C4-2B (cell line): ENCODE results near the gene DNTTIP2.

ENCODE experiments used
- H3K27ac ChIP-seq: fragments of 450-650 bp; 2 replicates; pipeline ENCODE4 v1.5.1; 2017
- ZFX ChIP-seq: fragments of 450-650 bp; IDR thresholded peaks from 2 replicates; pipeline ENCODE4 v1.6.1; 2017
- TF ChIP-seq, protein P1 (sequence below): fragments of 450-650 bp; conservative IDR thresholded peaks from 2 replicates; pipeline ENCODE4 v1.5.1; 2017; ENCODE audit warnings: mild to moderate bottlenecking

DNTTIP2 gene

DNA sequence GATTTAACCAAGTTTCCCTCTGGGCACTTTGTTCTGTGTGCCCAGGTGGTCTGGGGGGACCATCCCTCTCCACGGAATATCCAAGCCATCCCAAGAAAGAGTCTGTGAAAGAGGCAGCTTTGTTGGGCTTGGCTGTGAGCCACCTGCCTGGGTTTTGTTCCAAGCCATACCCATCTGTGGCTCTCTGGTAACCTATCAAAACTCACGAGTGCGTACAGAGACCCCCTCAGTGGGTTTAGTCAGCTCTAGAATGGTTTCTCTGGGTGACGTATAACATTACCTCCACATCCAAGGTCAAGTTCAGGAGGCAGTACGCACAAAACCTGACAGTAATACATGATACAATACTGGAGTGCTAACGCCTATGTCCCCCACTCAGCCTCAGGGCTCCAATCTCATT is 54.2 kb downstream of the DNTTIP2 start:
- no peak overlapping the region for H3K27ac ChIP-seq
- TF ChIP-seq, protein P1, sequence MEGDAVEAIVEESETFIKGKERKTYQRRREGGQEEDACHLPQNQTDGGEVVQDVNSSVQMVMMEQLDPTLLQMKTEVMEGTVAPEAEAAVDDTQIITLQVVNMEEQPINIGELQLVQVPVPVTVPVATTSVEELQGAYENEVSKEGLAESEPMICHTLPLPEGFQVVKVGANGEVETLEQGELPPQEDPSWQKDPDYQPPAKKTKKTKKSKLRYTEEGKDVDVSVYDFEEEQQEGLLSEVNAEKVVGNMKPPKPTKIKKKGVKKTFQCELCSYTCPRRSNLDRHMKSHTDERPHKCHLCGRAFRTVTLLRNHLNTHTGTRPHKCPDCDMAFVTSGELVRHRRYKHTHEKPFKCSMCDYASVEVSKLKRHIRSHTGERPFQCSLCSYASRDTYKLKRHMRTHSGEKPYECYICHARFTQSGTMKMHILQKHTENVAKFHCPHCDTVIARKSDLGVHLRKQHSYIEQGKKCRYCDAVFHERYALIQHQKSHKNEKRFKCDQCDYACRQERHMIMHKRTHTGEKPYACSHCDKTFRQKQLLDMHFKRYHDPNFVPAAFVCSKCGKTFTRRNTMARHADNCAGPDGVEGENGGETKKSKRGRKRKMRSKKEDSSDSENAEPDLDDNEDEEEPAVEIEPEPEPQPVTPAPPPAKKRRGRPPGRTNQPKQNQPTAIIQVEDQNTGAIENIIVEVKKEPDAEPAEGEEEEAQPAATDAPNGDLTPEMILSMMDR: no peak
- TF ChIP-seq ZFX: no peak

DNA sequence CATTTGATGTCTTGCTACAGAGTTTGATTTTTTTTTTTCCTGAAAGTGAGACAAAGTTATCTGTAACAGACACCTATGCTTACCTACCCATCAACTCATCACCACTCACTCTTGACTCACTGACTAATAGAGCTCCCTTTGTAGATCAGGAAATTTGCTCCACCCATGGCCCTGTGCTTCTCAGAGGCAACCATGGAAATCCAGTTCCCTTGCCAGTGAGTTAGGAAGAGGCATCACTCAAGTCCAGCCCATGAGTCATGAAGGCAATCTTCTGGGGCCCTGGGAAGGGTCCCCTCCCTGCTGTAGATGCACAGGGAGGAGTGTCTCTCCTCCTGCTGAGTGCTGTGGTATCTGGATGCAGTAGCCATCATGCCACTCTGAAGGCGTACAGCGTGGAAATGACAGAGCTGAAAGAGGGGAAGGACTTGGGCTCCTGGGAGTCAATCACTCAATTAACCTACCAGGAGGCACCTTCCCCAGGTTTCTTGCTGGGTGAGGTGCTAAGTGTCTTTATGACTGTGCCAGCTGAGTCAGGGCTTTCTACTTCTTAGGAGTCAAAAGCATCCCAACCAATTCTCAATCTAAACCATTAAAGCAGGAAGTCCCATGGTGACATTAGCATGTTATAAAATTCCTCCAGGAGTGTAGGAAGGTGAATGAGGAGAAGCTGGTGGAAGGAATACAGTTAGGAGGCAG is 56.1 kb downstream of the DNTTIP2 start:
- no peak overlapping the region for H3K27ac ChIP-seq

DNA sequence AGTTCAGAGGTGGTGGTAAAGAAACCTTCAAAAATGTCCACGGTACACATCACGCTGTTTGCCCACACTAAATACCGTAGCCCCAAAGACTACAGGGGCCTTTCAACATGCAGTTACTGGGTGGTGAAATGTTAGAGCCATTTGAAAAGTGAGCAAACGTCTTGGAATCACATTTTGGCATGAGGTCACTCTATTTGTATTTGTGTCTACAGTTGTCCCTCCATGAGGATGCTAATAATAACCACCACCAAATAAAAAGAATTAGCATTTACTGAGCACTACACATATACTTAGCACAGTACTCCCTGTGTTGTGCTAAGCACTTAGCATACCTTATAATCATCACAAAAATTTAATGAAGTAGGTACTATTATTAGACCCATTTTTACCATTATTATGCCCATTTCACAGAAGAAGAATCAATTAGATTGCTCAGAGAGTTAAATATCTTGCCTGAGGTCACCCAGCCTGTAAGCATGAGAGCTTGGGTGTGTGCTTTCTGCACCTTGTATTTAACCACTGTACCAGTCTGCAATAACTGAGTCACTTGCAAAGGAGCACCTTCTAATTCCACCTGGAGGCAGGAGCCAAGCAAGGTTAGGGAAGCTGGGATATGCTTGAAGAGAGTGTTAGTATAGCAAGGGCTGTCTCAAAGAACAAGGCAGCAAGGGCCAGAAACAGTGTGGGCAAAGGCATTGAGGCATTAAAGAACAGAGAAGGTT is 57.4 kb downstream of the DNTTIP2 start:
- H3K27ac ChIP-seq: no peak overlapping the region
- no peak for TF ChIP-seq ZFX
- TF ChIP-seq, protein P1: no peak

More for the DNA sequence above, 56.1 kb downstream of the DNTTIP2 start:
- TF ChIP-seq ZFX: no peak
- TF ChIP-seq, protein P1: no peak

DNA sequence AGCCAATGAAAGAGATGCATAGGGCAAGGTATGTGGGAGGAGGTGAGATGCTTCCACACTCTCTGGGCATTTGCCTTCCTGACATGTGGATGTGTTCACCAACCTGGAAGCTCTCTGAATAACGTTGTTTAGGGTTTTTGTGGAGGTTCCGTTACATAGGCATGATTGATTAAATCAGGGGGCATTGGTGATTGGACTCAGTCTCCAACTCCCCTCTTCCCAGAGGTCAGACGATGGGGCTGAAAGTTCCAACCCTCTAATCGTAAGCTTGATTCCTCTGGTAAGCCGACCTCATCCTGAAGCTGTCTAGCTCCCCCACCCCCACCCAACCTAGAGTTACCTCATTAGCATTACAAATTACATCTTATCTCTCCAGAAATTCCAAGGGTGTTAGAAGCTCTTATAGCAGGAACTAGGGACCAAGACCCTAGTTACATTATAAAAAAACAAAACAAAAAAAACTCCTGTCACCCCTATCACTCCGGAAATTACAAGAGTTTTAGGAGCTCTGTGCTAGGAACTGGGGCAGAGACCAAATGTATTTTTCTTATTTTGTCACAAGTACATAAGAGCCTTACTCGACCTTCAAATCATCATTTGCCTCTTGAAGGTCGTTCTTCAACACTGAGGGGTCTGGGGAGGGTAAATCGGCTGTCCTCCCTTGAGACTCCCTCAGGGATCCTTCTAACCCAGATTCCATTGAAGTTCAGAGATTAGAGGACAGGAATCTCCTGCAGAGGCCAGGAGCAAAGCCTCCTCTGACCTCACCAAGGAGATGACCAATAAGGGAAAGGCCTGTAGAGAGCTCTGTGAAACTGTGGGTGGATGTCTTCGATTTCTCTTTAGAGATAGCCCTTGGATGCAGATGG is 58.2 kb downstream of the DNTTIP2 start:
- H3K27ac ChIP-seq: no peak overlapping the region
- no peak for TF ChIP-seq ZFX
- TF ChIP-seq, protein P1: no peak

DNA sequence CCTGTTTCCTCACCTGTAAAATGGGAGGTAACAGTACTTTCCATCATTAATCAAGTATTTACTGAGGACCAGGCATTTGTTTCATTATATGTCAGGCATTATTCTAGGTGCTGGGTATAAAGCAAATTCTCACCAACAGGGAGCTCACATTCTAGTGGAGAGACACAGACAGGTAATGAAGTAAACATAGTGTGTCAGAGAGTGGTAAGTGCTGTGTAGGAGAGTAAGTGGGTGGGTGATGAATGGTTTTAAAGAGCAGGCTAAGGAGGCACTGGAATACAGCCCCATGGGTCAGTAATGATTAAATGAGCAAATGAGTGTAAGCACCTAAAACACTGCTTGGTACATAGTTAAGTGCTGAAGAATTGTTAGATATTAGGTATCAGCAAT is 60.4 kb downstream of the DNTTIP2 start:
- no peak overlapping the region for H3K27ac ChIP-seq
- TF ChIP-seq, protein P1: no peak
- no peak for TF ChIP-seq ZFX

DNA sequence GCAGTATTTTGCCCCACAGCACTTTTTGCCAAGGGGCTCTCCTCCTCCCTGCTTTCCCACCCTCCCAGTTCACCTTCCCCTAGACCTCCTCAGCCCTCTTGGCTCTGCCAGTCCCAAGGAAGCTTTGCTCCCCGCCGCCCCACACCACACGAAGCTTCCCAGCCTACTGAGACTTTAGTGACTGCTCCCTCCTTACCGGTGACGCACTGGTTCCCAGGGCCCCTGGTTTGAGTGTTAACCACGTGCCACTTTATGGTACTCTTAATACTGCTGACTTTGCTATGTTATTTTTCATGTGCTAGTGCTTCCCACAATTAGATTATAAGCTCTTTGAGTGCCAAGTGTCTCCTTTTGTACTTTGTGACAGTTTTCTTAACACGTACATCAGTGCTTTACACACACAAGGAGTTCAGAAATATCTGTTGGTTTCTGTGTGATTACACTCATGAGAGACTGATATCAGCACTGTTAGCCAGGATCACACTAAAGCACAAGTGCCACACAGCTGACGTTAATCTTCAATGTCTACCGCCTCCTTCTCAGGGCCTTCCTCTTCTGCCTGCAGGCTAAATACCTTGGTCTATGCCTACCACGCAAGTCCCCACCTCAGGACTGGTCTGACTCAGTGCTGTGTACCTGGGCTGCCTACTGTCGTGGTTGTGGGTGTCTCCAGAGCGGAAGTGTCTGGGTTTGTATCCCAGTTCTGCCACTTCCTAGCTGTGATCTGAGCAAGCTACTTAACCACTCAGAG is 61.0 kb downstream of the DNTTIP2 start:
- H3K27ac ChIP-seq: no peak overlapping the region
- TF ChIP-seq, protein P1: no peak
- no peak for TF ChIP-seq ZFX
